ENCODE measurements around the gene SPNS3.

The SPNS3 gene

DNA sequence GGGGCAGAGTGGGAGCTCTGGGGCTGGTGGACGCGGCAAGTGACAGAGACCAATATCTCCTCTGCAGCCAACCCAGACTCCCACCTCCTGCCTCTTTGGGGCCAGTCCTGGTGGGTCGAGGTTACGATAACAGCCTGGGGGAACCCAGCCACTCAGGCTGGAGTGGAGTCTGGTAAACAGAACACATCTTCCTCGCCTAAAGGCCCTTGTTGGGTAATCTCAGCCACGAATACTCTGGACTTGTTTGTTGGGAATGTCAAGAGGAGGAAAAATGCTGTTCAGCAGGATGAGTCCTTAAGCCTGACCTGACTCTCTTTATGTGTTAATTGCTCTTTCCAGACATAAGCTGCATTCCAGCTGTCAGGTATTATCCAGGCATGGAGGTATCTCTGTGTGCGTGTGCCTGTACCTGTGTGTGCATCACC is 56.9 kb downstream of the SPNS3 start:
- DNase-seq: no peak

DNA sequence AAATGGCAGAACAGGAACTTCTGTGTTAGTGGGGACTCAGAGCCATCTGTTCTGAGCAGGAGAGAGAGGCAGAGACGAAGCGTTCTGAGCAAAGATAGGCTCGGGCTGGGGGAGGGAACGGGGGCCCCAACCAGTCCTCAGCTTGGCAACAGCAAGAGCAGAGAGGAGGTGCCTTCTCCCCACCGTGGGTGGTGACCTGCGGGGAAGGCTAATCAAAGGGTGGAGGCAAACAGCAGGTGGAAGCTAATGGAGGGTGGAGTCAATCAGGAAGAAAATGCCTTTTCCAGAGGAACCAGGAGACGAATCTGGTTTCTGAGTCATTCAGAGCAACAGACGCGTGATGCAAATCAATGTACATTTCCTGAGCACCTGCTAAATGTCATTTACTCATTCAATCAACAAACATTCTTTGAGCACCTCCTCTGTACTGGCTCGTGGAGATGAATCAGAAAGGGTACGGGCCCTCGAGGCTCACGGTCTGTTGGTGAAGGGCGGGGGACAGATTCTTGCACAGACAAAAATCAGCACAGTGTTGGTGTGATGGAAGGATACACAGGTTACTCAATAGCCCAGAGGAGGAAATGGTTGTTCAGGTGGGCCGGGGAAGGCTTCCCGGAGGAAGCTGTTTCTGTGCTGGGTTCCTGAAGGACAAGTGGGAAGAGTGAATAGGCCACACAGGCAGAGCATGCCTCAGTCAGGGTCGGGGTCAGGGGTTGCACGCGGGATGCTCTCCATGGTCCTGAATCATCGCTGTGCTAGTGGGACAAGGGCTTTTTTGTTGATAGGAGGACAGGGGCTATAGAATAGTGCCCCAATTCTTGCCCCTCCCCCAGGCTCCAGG is 59.2 kb downstream of the SPNS3 start:
- DNase-seq: peak in 1 of 2 donors; percentile 33

- DNase-seq: peak in 1 of 2 donors; percentile 81
Measured at GRCh38 chr17:4497101-4497824, 63.5 kb downstream of the SPNS3 start.

DNA sequence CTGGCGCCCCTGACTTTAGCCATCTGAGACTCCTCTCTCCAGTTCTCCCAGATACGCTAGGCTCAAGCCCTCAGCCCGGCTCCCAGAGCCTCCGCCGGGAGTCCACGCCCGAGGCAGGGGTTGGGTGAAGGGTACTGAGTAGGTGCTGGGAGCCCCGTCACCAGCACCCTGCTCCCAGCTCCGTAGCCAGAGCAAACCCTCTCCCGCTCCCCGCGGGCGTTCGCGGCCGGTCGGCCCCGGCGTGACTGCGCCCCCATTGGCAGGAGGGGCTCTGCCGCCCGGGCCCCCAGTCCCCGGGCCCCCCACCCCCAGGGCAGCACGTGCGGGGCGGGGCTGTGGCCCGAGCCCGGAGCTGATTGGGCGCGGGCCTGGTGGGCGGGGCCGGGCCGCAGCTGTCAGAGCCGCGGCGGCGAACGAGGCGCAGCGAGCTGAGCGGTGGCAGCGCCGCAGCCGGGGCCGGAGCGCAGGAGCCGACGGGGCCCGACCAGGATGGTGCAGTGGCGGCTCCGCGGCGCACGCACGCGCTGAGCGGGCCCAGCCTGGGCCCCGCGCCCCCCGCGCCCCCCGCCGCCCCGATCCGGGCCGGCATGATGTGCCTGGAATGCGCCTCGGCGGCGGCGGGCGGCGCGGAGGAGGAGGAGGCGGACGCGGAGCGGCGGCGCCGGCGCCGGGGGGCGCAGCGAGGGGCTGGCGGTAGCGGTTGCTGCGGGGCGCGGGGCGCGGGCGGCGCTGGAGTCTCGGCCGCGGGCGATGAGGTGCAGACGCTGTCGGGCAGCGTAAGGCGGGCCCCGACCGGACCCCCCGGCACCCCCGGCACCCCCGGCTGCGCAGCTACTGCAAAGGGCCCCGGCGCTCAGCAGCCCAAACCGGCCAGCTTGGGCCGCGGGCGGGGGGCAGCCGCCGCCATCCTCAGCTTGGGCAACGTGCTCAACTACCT is 65.0 kb downstream of the SPNS3 start, which contains the start of gene SPNS2:
Gene SPNS2 (plus strand): TSS at position 421 of the 937 bp plus-strand sequence. CDS start 167 bp downstream, at position 588.
- peak in 1 of 2 donors; percentile 17 for DNase-seq

DNA sequence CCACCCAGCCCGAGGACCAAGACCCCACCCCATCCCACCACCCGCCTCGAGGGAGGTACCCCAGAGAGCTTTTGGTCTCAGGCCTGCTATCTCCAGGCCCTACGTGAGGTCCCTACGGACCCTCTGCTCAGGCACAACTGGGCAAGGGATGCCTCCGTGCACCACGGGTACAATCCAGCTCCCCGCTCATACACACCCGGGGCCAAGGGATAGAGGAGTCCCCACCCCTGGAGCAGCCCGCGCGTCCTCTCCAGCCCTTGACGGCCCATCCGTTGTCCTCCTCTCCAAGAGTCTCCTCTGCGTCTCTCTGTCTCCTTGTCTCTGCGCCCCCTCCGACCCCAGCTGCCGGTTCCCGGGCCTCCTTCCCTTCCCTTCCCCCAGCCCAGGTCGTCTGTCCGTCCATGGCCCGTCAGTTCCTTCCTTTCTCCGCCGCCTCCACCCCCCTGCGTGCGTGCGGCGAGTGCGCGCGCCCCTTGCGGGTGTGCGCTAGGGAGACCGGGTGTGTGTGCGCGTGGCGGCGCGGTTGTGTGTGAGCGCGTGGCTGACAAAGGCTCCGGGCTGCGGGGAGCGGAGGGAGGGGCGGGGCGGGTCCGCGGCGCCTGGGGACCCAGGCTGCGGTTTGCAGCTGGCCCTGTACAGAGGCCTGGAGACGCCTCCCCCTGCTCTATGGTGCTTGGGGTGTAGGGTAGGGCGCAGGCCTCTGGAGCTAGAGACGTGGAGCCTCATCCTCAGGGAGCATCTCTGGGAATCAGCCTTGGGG is 65.9 kb downstream of the SPNS3 start:
- no peak for DNase-seq

DNA sequence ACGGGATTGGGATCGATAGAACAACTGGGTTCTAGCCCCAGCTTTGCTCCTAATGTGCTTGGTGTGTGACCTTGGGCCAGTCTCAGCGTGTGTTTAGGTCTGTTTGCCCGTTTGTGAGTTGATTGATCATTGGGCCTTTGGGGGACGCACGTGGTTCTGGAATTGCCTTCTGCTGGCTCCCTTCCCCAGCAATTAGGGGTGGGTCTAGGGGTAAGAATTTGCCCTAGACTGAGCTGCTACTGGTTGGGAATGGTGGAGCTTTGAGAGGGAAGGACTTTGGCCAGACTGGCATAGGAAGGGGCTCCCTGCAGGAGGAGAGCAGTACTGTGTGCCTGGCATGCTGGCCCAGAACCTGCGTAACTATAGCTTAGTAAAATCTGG is 66.4 kb downstream of the SPNS3 start:
- no peak for DNase-seq

GRCh38 chr17:4501295-4501949 is 67.7 kb downstream of the SPNS3 start:
- peak in 1 of 2 donors; percentile 62 for DNase-seq

GRCh38 chr17:4502466-4503154 is 68.9 kb downstream of the SPNS3 start:
- no peak for DNase-seq

DNA sequence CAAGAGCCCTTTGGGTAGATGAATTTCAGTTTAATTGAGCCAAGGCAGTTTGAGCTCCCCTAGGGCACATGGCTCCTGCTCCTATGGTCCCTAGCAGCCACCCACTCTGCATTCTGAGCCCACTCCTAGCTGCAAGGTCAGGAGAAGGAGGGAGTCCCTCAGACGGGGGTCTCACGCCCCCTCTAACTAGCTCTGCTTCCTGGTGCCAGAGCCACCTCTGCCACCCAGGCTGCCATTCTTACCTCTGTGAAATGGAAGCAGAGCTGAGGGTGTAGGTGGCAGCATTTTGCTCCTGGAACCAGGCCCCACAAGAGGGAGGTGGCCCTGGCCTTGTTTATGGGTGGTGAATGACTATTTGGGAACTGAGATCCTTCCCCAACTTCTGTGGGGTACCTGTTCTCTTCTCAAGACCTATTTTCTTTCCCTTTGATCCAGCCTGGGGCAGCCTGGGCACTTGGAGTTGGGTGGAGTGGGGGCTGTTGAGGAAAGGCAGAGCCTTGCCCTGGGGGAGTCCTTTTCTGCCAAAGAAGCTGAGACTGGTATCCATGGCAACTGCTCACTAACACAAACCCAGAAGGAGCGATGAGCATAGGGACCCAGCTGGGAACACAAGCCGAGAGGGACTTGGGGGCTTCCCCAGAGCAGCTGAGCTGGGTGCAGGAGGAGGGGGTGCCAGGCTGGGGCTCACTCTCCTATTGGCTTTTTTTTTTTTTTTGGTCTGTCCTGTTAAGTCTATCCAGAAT is 69.7 kb downstream of the SPNS3 start:
- DNase-seq: no peak

GRCh38 chr17:4504188-4504587 is 70.4 kb downstream of the SPNS3 start:
- DNase-seq: no peak

DNA sequence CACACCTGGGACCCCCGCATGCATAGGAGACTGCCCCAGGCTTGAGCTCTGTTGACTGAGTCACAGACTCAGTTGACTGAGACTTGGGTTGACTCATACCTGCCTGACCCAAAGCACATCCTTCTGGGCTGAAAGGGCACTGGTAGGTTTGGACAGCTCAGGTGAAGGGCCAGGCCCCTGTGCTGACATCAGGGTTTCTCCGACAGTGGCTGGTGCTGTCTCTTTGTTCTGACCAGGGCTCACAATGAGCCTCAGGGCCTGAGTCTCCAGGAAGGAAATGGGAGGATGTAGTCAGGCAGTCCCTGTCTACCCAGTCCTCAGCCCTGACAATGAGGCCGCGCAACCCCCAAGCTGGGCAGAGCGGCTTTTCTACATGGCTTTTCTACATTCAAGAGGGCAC is 71.4 kb downstream of the SPNS3 start:
- DNase-seq: no peak

DNA sequence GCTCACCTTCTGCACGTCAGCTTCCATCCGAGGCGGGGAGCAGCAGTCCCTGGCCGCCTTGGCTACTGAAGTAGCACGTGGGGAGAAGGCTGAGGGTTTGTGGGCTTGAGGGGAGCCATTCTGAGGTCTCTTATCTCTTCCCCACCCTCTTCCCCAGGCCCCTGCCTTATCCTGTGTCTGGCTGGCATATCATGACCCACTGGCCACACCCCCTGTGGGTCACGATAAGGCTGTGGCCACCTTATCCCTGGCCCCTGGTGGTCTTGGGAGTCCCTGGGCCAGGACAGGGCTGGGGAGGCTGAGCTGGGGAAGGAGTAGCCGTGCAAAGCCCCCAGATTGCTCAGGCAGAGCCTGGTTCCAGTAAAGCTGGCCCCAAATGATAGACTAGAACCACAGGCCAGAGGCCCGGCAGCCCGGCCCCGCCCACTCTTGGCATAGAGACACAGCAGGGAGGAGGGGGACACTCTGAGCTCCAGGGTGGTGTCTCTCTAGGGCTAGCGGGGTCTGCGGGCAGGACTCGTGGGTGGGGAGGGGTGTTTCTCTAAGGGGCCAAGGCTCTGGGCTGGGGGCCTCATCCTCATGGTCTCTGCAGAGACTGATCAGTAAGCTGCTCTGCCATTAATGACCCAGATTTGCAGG is 72.6 kb downstream of the SPNS3 start:
- DNase-seq: no peak

DNA sequence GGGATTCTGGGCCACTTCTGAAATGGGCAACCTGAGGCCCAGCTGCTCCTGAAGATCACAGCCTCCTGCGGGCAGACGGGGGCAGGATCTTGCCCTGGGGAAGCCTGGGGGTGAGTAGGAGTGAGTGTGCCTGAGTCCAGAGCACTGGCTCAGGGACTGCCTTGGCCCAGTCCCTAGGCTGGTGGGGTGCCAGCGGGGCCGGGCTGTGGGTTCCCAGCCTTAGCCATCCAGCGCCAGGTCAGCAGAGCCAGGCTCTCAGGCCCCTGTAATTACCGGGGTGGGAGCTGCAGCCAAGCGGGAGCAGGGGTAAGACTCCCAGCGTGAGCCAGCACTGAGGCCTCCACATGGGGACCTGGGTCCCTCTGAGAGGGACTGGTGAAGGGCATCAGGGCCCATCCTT is 73.2 kb downstream of the SPNS3 start:
- no peak for DNase-seq

DNA sequence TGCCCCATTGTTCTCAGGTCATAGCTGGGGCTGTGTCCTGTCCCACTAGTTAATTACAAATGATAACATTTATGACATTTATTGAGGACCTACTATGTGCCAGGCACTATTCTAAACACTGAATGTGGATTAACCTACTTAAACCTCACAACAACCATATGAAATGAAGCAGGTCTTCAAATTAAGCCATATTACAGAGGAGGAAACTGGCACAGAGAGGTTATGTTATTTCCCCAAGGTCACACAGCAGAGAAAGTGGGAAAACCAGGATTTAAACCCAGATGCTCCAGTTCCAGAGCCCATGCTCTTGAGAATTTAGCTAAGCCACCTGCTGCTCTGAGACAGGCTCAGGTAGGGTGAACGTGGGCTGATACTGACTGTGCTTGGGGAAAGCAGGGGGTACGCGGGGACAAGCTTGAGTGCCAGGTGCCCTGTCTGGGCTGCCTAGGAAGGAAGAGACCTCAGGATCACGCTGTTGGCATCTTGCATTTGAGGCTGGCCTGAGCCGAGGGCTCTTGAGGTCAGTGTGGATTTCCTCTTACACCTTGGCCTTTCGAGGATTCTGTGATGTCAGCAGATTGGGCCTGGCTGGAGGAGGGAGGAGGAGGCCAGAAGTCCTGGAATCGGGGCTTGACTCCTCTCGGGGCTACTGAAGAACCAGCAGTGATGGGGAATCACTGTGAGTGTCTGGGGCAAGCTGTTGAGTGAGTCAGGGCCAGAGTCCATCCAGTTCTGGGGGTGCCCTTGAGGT is 73.8 kb downstream of the SPNS3 start:
- no peak for DNase-seq

GRCh38 chr17:4508207-4508606 is 74.5 kb downstream of the SPNS3 start:
- no peak for DNase-seq

GRCh38 chr17:4509401-4509800 is 75.7 kb downstream of the SPNS3 start:
- DNase-seq: no peak

DNA sequence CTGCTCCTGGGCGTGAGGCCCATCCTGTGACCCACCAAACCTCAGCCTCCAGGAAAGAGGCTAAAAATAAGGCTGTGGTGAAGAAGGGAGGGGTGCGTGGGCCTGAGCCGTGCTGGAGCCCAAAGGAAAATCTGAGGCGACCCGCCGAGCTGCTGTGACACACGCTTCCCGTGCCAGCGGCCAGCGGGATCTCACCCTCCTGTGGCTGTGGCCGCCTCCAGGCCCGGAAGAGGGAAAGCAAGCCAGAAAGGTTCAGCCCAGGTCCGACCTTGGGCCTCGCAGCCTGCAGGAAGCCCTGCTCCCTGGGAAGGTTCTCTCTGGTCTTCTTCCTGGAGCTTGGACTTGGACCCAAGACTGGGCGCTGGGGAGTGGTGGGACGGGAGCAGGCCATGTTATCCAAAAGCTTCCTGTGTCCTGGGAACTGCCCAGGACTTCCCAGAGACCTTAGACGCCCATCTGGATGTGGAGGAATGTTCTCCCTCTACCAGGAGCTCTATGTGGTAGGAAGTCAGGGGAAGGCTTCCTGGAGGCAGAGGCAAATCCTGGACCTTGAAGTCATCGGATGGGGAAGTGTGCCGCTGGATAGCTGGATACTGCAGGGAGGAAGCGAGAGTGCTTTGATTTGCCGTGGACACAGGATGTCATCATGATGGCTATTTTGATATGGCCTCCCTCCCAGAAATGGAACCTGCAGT is 76.3 kb downstream of the SPNS3 start:
- no peak for DNase-seq

- DNase-seq: no peak
Measured at GRCh38 chr17:4510618-4510941, 76.8 kb downstream of the SPNS3 start.
